Tibial nerve (tissue), 4 donors: Measurements from ENCODE around the gene LTBR. TPM values are rescaled to one million over a fixed set of nuclear protein-coding genes. Genes with fewer than 3 reads are reported as not detected.
A peak's percentile ranks its signal among the peaks of the same experiment; 100 is the strongest.
"Not testable (repeated sequence)": the region's sequence is repeated elsewhere in the genome, so short reads cannot be mapped to it uniquely, and the experiment has no call there.

ENCODE experiments used
- DNase-seq, 2 donors: peaks; one replicate each; pipeline ENCODE4 v3.0.0-alpha.2; 2019; ENCODE audit warnings: low spot score in 2 of 2
- H3K27ac ChIP-seq, 4 donors: fragments of 200-600 bp; sonication (generic) in 3 of 4; one replicate each; pipeline ENCODE4 v1.5.1; 2017 to 2019; ENCODE audit warnings: mild to moderate bottlenecking in 1 of 4
- H3K27me3 ChIP-seq, 2 donors: fragments of 200-600 bp; sonication (generic) in 1 of 2; one replicate each; pipeline versions ENCODE4 v1.5.1 to v1.6.0; 2017 to 2019
- H3K36me3 ChIP-seq, 3 donors: fragments of 200-600 bp; sonication (generic); one replicate each; pipeline ENCODE4 v1.5.1; 2018 to 2019
- H3K4me1 ChIP-seq, 4 donors: fragments of 200-600 bp; sonication (generic) in 3 of 4; one replicate each; pipeline ENCODE4 v1.5.1; 2017 to 2019
- H3K4me3 ChIP-seq, 4 donors: fragments of 200-600 bp; sonication (generic) in 3 of 4; one replicate each; pipeline ENCODE4 v1.5.1; 2017 to 2019; ENCODE audit warnings: mild to moderate bottlenecking in 1 of 4, moderate library complexity in 1 of 4
- H3K9me3 ChIP-seq, 4 donors: fragments of 200-600 bp; sonication (generic) in 3 of 4; one replicate each; pipeline ENCODE4 v1.5.1; 2017 to 2019
- EP300 ChIP-seq, 2 donors: sonication (generic); formaldehyde crosslinking; IDR thresholded peaks; one replicate each; pipeline ENCODE4 v1.6.1; 2017; ENCODE audit warnings: antibody characterized with exemption in 2 of 2, mild to moderate bottlenecking in 1 of 2
- POLR2A ChIP-seq, 2 donors: fragments of 450-650 bp; IDR thresholded peaks; one replicate each; pipeline ENCODE4 v1.6.1; 2017; ENCODE audit warnings: antibody characterized with exemption in 2 of 2, mild to moderate bottlenecking in 2 of 2, moderate library complexity in 2 of 2
- WGBS, 2 donors: methylation state at CpG; one replicate each; pipeline ENCODE4 v1.1.5; 2018; 5-methylcytosine and 5-hydroxymethylcytosine counted together
- total RNA-seq, 4 donors: library from RNA; depleted of rRNA; stranded (reverse); fragments of >200 nt; gene quantifications; one replicate each; pipeline ENCODE4 v1.1.0, GENCODE V29; 2016
- TF ChIP-seq, protein P1 (sequence below), 5 experiments: fragments of 200-600 bp in 3 of 5; fragments of 450-650 bp in 2 of 5; sonication (generic) in 3 of 5; IDR thresholded peaks; one replicate each; pipeline ENCODE4 v1.5.1; 2016 to 2019; ENCODE audit warnings: antibody characterized with exemption in 5 of 5, mild to moderate bottlenecking in 3 of 5, moderate library complexity in 2 of 5

LTBR gene
- total RNA-seq, 4 donors from 2014 or later: 119 to 234 (median 151) TPM

DNA sequence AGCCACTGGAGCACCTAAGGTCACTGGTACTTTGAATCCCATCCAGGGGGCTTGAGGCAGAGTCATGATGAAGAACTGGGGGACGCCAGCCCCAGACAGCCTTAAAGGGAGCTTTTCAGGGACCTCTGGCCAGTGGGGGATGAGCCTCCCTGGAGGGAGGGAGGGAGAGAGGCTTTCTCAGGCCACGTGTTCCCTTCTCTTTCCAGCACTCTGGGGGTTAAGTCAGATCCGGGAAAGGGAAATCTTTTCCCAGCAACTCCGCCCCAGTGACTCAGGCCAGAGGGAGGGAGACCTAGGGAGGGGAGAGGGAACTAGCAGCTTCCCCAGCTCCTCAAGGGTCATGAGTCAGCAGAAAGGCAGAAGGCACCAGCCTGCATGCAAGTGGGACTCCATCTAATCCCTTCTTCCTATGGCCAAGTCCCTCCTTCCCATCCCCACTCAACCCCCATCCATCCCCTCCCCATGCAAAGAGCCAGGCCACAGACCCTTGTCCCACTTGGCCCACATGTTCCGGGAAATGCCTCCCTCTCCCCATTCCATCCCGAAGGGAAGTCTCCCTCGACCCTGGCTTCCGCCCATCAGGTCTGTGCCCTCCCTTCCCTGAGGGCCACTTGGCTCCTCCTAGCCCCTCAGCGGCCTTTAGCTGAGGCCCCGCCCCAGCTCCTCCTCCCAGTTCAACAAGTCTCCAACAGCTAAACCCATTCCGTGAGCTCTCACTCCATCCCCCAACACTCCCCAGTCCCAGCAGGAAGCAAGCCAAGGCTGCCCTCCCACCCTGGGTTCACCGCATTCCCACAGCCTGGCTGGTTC lies 47.7 kb upstream of the LTBR start:
- Histone ChIP-seq H3K9me3 (no peaks in the 10 kb centered on the region), H3K4me1 (peaks cover 0 to 89% (median 68%) of the 10 kb centered on the region in 4 donors), H3K36me3 (peaks cover 0 to 34% (median 4%) of the 10 kb centered on the region in 3 donors), H3K4me3 (peak overlapping the region; percentile 37 to 89 (median 65)), H3K27me3 (no peaks in the 10 kb centered on the region), H3K27ac (peak overlapping the region; percentile 93 to 99 (median 99))
- TF ChIP-seq POLR2A (IDR thresholded peaks at IDR 0.05) (peak; percentile 63 to 78), EP300 (IDR thresholded peaks at IDR 0.05) (peak; percentile 85 to 97)
- TF ChIP-seq, protein P1, sequence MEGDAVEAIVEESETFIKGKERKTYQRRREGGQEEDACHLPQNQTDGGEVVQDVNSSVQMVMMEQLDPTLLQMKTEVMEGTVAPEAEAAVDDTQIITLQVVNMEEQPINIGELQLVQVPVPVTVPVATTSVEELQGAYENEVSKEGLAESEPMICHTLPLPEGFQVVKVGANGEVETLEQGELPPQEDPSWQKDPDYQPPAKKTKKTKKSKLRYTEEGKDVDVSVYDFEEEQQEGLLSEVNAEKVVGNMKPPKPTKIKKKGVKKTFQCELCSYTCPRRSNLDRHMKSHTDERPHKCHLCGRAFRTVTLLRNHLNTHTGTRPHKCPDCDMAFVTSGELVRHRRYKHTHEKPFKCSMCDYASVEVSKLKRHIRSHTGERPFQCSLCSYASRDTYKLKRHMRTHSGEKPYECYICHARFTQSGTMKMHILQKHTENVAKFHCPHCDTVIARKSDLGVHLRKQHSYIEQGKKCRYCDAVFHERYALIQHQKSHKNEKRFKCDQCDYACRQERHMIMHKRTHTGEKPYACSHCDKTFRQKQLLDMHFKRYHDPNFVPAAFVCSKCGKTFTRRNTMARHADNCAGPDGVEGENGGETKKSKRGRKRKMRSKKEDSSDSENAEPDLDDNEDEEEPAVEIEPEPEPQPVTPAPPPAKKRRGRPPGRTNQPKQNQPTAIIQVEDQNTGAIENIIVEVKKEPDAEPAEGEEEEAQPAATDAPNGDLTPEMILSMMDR (IDR thresholded peaks at IDR 0.05): no peak
- 1 to 5% methylated on average over 12 of the region's 12 CpGs for WGBS, 2 donors
- peak; percentile 88 to 90 for DNase-seq

- Histone ChIP-seq H3K9me3 (no peaks in the 10 kb centered on the region), H3K4me3 (peak overlapping the region; percentile 37 to 89 (median 65)), H3K27ac (peak overlapping the region; percentile 93 to 99 (median 99)), H3K4me1 (peaks cover 0 to 82% (median 64%) of the 10 kb centered on the region in 4 donors), H3K27me3 (no peaks in the 10 kb centered on the region), H3K36me3 (peaks cover 0 to 25% (median 4%) of the 10 kb centered on the region in 3 donors)
- 14 to 19% methylated on average over 14 to 15 of the region's 15 CpGs for WGBS, 2 donors
- no peak for DNase-seq
- no peak for TF ChIP-seq EP300 (IDR thresholded peaks at IDR 0.05)
- no peak for TF ChIP-seq POLR2A (IDR thresholded peaks at IDR 0.05)
- TF ChIP-seq, protein P1 (IDR thresholded peaks at IDR 0.05): no peak
Observed at GRCh38 chr12:6336889-6337853, 46.8 kb upstream of the LTBR start.

DNA sequence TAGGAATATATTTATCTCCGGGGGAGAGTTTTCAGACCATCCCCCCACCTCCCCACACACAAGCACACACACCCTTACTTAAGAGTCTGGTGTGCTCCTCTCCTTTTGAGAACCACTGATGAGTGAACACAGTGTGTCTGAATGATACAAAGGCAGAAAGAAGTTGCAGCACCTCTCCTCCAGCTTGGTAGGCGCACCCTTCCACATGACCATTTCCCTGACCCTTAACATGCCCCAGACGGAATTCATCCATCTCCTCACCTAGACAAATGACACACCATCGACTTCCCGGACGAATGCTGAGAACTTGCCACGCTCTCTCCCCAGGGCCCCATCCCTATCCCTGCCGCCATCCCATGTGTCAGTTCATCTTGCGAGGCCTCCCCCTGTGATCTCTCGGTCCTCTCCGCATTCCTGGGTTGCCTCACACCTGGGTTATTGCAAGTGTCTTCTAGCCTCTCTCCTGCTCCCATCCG lies 46.0 kb upstream of the LTBR start:
- H3K27me3 ChIP-seq: no peaks in the 10 kb centered on the region
- H3K36me3 ChIP-seq: peaks cover 0 to 17% (median 3%) of the 10 kb centered on the region in 3 donors
- WGBS, 2 donors: 34 to 42% methylated on average over 12 of the region's 12 CpGs
- H3K27ac ChIP-seq: peak overlapping the region in 3 of 4 donors; percentile 99
- peaks cover 0 to 82% (median 64%) of the 10 kb centered on the region in 4 donors for H3K4me1 ChIP-seq
- no peak for DNase-seq
- no peaks in the 10 kb centered on the region for H3K9me3 ChIP-seq
- peak overlapping the region in 3 of 4 donors; percentile 16 to 89 (median 87) for H3K4me3 ChIP-seq
- no peak for TF ChIP-seq POLR2A (IDR thresholded peaks at IDR 0.05)
- TF ChIP-seq EP300 (IDR thresholded peaks at IDR 0.05): peak in 1 of 2 donors; percentile 6

GRCh38 chr12:6338536-6338935 lies 45.4 kb upstream of the LTBR start:
- WGBS, 2 donors: 50 to 59% methylated on average over 8 of the region's 8 CpGs
- not testable (repeated sequence) for H3K9me3 ChIP-seq, H3K27me3 ChIP-seq, DNase-seq
- peak overlapping the region in 3 of 4 donors; percentile 87 to 89 (median 89) for H3K4me3 ChIP-seq
- H3K36me3 ChIP-seq: peaks cover 0 to 12% (median 0%) of the 10 kb centered on the region in 3 donors
- peak overlapping the region; percentile 97 to 99 (median 99) for H3K27ac ChIP-seq
- H3K4me1 ChIP-seq: peaks cover 3 to 82% (median 64%) of the 10 kb centered on the region in 4 donors

GRCh38 chr12:6338955-6339354 lies 45.0 kb upstream of the LTBR start:
- 24 to 31% methylated on average over 3 of the region's 3 CpGs for WGBS, 2 donors

More at GRCh38 chr12:6338955-6339354, 45.0 kb upstream of the LTBR start:
- TF ChIP-seq, protein P1 (IDR thresholded peaks at IDR 0.05): no peak
- TF ChIP-seq POLR2A (IDR thresholded peaks at IDR 0.05) (no peak), EP300 (IDR thresholded peaks at IDR 0.05) (no peak)
- H3K4me1 ChIP-seq: peaks cover 4 to 82% (median 64%) of the 10 kb centered on the region in 4 donors
- peak overlapping the region; percentile 62 to 89 (median 88) for H3K4me3 ChIP-seq
- no peaks in the 10 kb centered on the region for H3K9me3 ChIP-seq
- DNase-seq: no peak
- no peaks in the 10 kb centered on the region for H3K27me3 ChIP-seq
- H3K36me3 ChIP-seq: peaks cover 0 to 7% (median 0%) of the 10 kb centered on the region in 3 donors
- peak overlapping the region; percentile 97 to 99 (median 99) for H3K27ac ChIP-seq
